GM12892 (cell line): ENCODE data around the gene ABLIM2.

Experiments
- DNase-seq: peaks from one replicate; pipeline ENCODE4 v3.0.0; 2011; ENCODE audit not compliant: insufficient read length
- FAIRE-seq: peaks from 2 replicates; lab custom pipeline; 2011; peaks lifted over from hg19 to GRCh38; lab: Jason Lieb, UNC
- POLR2A ChIP-seq: IDR thresholded peaks from 2 replicates; pipeline ENCODE4 v1.6.1; 2011; ENCODE audit warnings: low read depth, low read length, control low read depth
- POLR2AphosphoS5 ChIP-seq: IDR thresholded peaks from 2 replicates; pipeline ENCODE4 v1.6.1; 2011; ENCODE audit warnings: low read depth, low read length, control low read depth
- TAF1 ChIP-seq: IDR thresholded peaks from 2 replicates; pipeline ENCODE4 v1.6.1; 2011; ENCODE audit warnings: low read depth, mild to moderate bottlenecking, control low read depth, low read length, borderline replicate concordance

The ABLIM2 gene

DNA sequence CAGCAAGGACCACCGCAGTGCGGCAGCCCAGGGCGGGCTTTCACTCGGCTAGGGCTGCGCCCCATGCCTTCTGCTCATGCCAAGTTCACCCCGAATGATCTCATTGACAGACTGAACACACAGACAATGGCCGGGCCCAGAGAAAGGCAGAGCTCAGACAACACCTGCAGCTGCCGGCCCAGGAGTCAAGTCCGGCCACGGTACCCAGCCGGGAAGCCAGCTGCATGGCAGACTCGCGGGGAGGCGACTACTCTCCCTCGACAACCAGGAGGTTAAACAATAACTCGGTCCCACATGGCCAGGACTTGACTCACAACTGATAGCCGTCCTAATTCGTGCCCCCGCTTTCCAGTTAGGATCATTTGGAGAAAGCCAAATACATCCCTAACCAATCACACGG, 50.4 kb downstream of the ABLIM2 start:
- DNase-seq (no peak), FAIRE-seq (no peak)
- TF ChIP-seq POLR2AphosphoS5, result no peak
- no peak for TF ChIP-seq TAF1
- no peak for TF ChIP-seq POLR2A

DNA sequence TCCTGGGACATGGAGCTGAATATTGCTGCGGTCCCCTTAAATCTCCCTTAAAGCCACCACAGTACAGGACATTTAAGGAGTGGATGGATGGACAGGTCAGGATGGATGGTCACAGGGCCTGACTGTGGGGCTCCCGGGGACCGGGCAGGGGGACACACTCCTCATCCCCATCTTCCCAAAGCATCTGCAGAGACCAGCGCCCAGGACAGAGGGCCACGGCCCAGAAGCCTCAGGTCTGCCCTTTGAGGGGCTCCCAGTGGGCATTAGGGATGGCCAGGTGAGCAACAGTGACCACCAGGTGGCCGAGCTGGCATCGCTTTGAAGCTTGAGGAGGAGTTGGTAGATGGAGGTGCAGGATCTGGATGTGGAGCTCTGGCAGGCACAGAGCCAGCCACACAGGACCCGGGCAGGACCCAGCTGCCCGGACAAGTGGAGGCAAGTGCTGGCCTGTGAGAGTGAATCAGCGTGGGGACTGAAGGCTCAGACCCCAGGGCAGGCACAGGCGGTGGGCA, 51.4 kb downstream of the ABLIM2 start:
- FAIRE-seq (no peak), DNase-seq (no peak)
- TF ChIP-seq TAF1 (no peak), POLR2A (no peak), POLR2AphosphoS5 (no peak)

DNA sequence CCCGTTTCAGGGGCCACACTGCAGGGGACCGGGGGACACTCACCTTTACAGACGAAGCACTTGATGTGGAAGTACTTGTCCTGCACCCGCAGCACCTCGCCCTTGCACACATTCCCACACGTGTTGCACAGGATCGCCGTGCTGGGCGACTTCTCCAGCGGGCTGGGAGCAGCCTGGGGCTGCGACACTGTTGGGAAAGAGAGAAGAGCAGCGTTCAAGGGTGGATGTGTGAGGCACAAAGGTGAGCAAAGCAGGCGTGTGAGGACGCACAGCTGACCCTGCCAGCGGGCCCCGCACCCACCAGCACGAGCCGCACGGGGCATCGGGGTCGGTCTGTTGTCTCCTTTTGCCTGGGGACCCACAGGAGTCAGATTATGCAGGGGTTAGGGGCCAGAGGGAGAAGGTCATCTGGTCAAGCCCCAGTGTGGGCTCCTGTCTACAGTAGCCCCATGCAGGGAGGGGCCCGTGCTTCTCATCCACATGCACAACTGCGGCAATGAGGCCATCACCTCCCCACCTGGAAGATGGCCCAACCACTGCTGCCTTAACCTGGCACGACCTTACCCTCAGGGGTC, 52.1 kb downstream of the ABLIM2 start:
- FAIRE-seq (no peak), DNase-seq (no peak)
- TF ChIP-seq POLR2A, result no peak
- no peak for TF ChIP-seq TAF1
- no peak for TF ChIP-seq POLR2AphosphoS5

DNA sequence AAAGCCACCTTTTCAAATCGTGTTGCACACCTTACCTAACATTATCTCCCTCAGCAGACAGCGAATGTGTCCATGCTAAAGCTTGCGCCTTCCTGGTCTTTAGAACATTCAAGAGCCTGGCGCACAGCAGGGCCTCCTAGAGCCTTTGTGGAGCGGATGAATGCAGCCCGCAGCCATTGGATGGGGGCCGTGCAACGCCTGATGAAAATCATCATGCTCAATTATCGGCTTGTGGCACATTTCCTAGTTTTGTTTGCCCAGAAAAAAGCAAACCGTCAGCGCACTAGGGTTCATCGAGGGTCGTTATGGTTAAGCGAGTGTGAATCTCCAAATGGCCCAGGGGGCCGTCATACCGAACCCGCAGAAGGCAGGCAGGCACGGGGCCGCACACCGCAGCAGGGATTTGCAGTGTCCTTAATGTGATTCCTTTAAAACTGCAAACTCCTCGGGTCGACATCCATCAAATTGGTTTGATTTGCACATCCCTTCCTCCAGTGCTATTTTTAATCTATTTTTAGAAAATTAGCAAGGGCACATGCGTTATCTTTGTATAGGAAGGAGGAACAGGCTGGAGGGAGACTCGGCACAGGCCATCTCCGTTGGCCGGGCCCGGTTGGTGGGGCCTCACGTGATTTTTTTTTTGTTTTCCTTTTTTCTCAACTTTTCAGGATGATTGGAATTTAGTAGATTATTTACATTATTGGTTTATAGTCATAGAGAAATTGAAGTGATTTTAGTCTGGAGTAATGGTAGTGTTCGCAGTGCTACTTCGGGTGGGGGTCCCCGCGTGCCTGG, 53.1 kb downstream of the ABLIM2 start:
- DNase-seq, result no peak
- no peak for FAIRE-seq
- no peak for TF ChIP-seq POLR2AphosphoS5
- TF ChIP-seq POLR2A, result no peak
- no peak for TF ChIP-seq TAF1

DNA sequence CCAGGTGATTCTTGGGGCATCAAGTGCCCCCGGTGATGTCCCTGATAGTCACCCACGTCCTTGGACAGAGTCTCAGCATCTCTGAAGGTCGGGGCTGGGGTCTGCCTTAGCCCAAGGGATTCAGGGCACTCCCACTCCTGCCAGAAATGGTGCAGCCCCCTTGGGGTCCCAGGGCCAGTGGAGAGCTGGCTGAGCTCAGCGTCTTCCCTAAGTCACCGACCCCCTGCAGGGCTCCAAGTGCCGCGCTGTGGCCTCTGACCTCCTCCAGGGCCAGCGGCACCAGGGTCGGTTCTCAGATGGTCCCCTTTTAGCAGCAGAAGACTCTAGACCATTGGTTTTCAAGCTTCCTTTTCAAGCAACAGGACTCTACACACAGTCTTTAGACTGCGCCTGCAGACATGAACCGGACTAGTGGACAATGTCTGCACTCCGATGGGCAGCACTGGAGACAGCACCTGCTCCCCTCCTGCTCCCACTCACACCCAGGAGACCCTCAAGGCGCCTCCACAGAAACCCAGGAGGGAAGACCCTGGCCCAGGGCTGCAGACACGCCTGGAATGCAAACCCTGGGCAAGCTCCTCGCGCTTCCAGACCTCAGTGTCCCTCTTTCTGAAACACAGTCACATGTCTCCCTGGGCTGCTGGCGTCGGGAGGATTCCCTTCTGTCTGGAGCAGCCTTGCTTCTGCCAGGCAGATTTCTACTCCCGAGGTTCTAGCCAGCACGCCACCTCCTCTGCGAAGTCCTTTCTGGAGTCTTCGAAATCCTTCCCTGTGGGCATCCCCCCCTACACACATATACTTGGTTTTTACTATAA, 53.9 kb downstream of the ABLIM2 start:
- DNase-seq, result no peak
- no peak for FAIRE-seq
- TF ChIP-seq TAF1, result no peak

DNA sequence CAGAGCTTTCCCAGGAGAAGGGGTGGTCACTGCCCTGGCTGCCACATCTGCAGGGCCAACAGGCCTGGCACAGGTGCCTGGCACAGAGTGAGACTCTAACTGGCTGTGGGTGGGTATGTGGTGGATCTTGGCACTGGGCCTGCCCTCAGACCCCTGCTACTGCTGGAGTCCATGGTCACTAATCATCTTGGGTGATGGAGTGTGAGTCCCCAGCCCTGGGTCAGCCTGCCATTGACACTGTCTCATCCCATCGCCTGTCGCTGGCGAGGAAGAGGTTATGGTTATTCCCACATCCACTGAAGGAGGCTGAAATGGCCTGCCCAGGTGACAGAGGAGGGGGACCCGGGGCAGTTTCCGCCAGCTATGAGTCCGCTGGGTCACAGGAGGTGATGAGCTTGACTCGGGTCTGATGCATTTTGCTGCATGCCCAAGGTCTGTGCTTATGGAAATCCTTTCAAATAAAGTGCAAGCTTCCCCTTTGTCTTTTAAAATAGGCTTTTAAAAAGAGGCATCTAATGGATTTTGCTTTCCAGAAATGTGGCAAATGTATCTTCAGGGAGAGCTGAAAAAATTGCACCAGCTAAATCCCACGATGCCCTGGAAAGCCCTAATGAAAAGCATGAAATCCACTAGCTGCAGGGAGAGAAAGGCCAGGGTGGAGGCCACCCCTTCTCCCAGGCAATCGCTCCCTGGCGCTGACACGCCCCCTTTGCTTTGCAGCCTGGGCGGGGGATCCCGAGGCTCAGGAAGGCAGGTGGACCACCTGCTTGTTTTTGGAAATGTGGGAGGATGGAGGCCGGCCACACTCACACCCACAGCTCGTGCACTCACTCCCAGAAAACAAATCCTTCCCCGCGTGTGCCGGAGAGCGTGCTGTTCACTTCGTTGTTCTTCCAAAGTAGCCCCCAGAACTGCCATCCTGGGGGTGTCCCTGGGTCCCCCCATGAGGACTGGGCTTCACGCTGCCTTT, 54.9 kb downstream of the ABLIM2 start:
- FAIRE-seq (no peak), DNase-seq (no peak)
- TF ChIP-seq TAF1, result no peak
- no peak for TF ChIP-seq POLR2A
- TF ChIP-seq POLR2AphosphoS5, result no peak

DNA sequence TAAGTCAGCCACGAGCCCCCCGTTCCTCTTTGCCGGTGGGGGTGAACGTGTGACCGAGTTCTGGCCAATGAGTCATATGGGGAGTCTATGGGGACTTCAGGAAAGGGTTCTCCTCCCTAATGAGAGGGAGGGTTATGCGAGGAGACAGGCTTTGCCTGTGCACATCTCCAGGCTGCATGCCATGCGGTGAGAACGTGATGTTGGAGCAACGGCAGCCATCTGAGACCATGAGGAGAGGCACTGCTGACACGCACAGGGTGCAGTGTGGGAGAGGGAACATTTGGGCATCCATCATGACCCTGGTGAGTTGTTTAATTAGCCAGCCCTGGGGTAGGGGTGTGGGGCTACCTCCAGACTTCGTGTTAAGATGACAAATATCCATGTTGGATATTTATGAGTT, 55.8 kb downstream of the ABLIM2 start:
- FAIRE-seq (no peak), DNase-seq (no peak)
- no peak for TF ChIP-seq POLR2A

DNA sequence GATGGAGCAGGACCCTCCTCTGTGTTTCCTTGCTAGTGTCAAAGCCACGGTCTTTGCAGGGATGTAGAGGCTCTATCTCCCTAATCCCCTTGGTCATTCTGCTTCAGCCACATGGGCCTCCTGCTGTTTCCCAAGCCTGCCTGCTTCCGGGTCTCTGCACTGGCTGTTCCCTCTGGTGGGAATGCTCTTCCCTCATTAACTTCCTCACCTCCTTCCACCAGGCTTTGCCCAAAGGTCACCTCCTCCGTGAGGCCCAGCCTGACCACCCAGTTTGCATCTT, 56.6 kb downstream of the ABLIM2 start:
- TF ChIP-seq TAF1 (no peak), POLR2AphosphoS5 (no peak), POLR2A (no peak)
- FAIRE-seq (no peak), DNase-seq (no peak)

DNA sequence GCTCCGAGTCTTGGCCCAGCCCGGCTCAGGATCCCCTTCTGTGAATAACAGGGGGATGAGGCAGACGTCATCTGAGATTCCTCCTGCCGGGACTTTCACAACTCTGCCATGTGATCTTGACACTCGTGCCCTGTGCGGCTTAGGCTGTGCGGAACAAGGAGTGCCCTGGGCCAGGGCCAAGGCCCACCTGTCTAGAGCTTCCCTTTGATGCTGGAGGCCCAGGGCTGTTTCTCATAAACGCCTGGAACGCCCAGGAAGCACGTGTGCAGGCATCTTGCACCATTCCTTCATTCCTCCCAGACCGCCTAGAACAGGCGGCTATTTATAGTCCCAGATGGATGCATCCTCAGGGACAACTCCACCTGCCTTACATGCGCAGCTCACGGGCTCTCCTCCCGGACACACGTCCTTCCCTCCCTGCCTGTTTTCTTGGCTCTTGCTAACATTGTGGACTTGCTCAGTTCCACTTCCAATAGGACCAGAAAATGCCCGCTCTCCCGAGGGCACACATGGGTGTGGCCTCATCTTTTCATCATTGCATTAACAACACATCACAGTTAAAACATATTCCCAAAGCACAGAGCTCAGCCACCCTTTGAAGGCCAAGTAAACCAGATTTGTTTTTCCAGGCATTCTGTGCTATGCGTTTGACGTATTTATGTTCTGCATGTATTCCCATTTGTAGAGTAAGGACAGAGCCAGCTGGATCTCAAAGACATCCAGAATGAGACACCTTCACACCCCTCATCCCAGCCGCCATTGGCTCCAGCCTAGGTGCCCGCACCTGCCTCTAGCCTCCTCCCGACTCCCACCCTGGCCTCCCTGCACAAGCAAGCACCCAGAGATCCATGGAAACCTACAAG, 57.2 kb downstream of the ABLIM2 start:
- FAIRE-seq (no peak), DNase-seq (no peak)
- TF ChIP-seq POLR2A (no peak), TAF1 (no peak), POLR2AphosphoS5 (no peak)

DNA sequence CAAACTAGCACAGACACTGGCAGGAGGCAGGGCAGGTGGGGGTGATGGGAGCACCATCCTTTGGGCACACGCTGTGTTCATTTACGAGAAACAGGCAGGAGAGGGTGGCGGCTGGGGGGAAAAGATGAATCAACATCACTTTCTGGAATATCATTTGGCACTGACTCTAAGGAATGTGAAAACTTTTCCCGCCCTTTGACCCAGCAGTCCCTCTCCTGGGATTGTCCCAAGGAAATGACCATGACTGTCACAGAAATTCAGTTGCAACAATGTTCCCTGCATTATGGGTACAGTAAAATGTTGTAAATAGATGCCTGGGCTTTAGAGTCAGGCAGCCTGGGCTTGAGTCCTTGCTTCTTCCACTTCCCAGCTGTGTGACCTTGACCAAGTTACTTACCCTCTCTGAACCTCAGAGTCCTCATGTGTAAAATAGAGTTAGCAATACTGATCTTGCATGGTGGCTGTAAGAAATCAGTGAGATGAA, 58.6 kb downstream of the ABLIM2 start:
- no peak for DNase-seq
- TF ChIP-seq POLR2A, result no peak
- TF ChIP-seq TAF1, result no peak
- no peak for TF ChIP-seq POLR2AphosphoS5
- no peak for FAIRE-seq
